AG04449 (cell line): ENCODE measurements around the gene TSPAN1.

ENCODE experiments used
- CTCF ChIA-PET: fragments of 350-600 bp; formaldehyde crosslinking; extraction: SDS; loops from one replicate; lab custom pipeline; 2021; ENCODE audit warnings: antibody characterized with exemption; lab: Yijun Ruan, JAX
- POLR2A ChIA-PET: fragments of 400-600, 350-600 bp; formaldehyde crosslinking; extraction: SDS; loops from one replicate; lab custom pipeline; 2020; ENCODE audit warnings: antibody characterized with exemption, inconsistent platforms; lab: Yijun Ruan, JAX
- DNase-seq: peaks from one replicate; pipeline ENCODE4 v3.0.0-alpha.2; 2010; ENCODE audit warnings: low read depth, low spot score
- H3K4me3 ChIP-seq: 2 replicates; pipeline ENCODE4 v1.5.1; 2011; ENCODE audit warnings: low read depth, mild to moderate bottlenecking, control low read depth, low read length
- TF ChIP-seq, protein P1 (sequence below): IDR thresholded peaks from one replicate; pipeline ENCODE4 v1.5.1; 2011; ENCODE audit warnings: mild to moderate bottlenecking, moderate library complexity, low read length, control low read depth, inconsistent platforms; ENCODE audit not compliant: insufficient read depth; ENCODE audit errors: missing control alignments

The TSPAN1 gene

DNA sequence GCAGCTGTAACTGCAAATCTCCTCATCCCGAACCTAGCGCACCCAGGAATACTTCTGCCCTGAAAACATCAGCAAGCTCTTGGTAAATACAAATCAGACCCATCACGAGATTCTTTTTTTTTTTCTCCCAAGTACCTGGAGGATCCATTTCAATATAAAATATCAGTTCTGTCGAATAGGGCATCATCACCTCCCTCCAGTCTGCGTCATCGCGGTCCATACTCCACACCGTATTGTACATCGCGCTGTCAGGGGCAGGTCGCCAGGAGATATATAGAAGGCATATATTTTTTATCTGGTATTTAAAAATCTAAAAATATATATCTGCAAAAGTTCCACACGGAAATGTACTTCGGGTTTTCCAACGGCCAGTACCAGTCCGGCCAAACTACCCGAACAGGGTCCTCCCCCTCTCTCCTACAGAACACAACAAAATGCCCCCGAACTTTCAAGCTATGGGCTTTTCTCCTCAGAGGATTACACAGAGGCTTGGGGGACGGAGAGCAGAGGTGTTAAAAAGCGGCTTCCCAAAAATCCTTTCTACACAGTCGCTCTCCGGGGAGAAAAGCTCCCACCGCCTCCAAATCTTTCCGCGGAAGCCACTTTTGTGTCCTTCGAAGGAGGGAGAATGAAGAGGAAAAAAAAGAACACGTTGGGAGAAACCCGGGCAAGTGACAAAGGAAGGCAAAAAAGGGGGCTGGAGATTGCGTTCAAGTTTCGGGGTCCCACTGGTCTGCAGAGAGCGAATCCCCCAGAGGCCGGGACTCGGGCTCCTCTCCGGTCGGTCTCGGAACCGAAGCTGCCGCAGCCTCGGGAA is 43.0 kb upstream of the TSPAN1 start:
- ChIA-PET CTCF (interaction anchor here (0.9 to 2.7 kb wide), 6 partner anchors 9 to 98 kb away, joined by 3 to 11 read pairs (median 6); no protein-coding TSS in a partner anchor), POLR2A (interaction anchor here (0.6 to 2.0 kb wide), 21 partner anchors 10 to 274 kb away, joined by 3 to 15 read pairs (median 4); no protein-coding TSS in a partner anchor)
- TF ChIP-seq, protein P1, sequence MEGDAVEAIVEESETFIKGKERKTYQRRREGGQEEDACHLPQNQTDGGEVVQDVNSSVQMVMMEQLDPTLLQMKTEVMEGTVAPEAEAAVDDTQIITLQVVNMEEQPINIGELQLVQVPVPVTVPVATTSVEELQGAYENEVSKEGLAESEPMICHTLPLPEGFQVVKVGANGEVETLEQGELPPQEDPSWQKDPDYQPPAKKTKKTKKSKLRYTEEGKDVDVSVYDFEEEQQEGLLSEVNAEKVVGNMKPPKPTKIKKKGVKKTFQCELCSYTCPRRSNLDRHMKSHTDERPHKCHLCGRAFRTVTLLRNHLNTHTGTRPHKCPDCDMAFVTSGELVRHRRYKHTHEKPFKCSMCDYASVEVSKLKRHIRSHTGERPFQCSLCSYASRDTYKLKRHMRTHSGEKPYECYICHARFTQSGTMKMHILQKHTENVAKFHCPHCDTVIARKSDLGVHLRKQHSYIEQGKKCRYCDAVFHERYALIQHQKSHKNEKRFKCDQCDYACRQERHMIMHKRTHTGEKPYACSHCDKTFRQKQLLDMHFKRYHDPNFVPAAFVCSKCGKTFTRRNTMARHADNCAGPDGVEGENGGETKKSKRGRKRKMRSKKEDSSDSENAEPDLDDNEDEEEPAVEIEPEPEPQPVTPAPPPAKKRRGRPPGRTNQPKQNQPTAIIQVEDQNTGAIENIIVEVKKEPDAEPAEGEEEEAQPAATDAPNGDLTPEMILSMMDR: no peak
- peak overlapping the region; percentile 75 for H3K4me3 ChIP-seq
- DNase-seq: no peak

DNA sequence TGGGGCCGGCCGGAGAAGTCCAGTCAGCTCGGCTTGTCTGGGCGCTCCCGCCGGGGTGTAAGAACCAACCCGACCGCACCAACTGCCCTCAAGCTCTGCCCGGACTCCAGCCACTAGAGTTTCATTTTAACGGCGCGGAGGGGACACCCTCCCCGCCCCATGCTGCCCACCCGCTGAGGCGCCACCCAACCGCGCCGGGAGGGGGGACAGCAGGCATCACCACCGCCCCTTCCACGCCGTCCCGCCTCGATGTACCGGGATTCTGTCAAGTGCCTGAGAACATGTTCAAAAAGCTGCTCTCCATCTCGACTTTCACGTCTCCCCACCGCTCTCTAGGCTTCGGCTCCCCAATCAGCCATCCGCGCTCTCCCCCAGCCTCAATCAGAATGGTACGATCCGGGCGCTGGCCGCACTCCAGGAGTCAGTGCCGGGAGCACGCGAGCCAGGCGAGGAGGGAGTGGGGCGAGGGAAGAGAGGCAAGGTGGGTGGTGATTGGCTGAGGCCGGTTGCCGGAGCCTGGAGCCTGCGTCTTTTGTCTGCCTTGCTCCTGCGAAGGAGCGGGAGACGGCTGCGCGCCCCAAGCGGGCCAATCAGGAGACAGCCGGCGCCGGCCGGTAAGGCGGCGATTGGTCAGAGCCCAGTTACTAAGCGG is 42.2 kb upstream of the TSPAN1 start, which contains the start of gene PIK3R3:
Gene PIK3R3, minus strand, starts transcription at position 101 of the 652 bp plus-strand sequence. CDS start 677 bp downstream, outside the sequence.
- DNase-seq: peak; percentile 93
- CTCF ChIA-PET: interaction anchor here (0.9 to 1.8 kb wide), 4 partner anchors 10 to 99 kb away, joined by 3 to 11 read pairs (median 7); no protein-coding TSS in a partner anchor
- POLR2A ChIA-PET: interaction anchor here (0.6 to 2.0 kb wide), 19 partner anchors 8 to 242 kb away, joined by 3 to 15 read pairs (median 4); no protein-coding TSS in a partner anchor
- TF ChIP-seq, protein P1: no peak
- H3K4me3 ChIP-seq: peak within 1 kb of the TSS; percentile 83

DNA sequence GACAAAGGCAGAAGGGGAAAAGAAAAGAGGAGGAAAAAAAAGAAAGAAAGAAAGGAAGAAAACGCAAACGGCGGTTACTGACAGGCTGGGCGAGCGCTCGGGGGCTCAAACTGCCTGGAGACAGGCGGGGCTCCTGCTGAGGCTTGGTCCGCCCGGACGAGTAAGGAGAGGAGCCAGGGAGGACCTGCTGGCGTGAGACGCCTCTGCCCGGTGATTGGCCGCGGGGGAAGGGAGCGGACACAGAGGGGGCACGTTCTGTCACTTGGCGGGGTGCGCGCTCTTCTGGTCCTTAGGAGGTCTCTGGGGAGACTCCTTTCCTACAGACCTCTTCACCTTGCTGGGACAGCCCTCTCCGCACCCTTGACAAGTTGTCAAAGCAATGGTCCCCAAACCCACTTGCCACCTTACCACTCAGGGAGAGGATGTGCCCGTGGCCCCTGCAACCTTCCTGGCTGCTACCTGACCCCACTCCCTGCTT is 41.7 kb upstream of the TSPAN1 start:
- DNase-seq: no peak
- CTCF ChIA-PET: no interaction called here
- peak overlapping the region; percentile 83 for H3K4me3 ChIP-seq
- POLR2A ChIA-PET: interaction anchor here (0.8 to 2.0 kb wide), 3 partner anchors 9 to 34 kb away, joined by 3 to 15 read pairs (median 5); no protein-coding TSS in a partner anchor
- TF ChIP-seq, protein P1: no peak

- peak overlapping the region; percentile 83 for H3K4me3 ChIP-seq
- TF ChIP-seq, protein P1: no peak
- DNase-seq: no peak
- ChIA-PET POLR2A (no interaction called here), CTCF (interaction anchor here (1.6 kb wide), 1 partner anchor 40 kb away, joined by 5 read pairs; no protein-coding TSS in a partner anchor)
These were observed 41.0 kb upstream of the TSPAN1 start for GRCh38 chr1:46133781-46134350.

- peak; percentile 45 for DNase-seq
- H3K4me3 ChIP-seq: no peak overlapping the region
- ChIA-PET POLR2A (no interaction called here), CTCF (interaction anchor here (1.0 to 1.6 kb wide), 2 partner anchors 39 to 46 kb away, joined by 5 to 6 read pairs; no protein-coding TSS in a partner anchor)
- TF ChIP-seq, protein P1: no peak
These were observed 40.1 kb upstream of the TSPAN1 start for GRCh38 chr1:46134660-46135331.
